EL (cell line): ENCODE measurements around the gene ABI1.

Source experiments
- DNase-seq: peaks from one replicate; pipeline ENCODE4 v3.0.0-alpha.2; 2016

The ABI1 gene

DNA sequence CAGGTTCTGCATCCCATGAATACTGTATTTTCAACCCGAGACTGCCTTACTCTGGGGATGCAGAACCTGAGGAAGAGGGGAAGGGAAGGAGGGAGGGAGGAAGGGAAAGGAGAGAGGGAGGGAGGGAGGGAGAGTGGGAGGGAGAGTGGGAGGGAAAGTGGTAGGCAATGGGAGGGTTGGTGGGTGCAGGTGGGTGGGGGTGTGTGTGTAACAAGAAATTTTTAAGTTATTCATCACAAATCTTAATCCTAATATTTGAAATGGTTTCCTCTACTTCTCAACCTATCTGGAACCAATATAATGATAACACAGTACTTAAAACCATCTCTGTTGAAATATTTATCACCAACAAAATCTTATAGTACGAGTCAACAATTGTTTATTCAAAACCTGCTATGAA is 95.2 kb downstream of the ABI1 start:
- DNase-seq: no peak

DNA sequence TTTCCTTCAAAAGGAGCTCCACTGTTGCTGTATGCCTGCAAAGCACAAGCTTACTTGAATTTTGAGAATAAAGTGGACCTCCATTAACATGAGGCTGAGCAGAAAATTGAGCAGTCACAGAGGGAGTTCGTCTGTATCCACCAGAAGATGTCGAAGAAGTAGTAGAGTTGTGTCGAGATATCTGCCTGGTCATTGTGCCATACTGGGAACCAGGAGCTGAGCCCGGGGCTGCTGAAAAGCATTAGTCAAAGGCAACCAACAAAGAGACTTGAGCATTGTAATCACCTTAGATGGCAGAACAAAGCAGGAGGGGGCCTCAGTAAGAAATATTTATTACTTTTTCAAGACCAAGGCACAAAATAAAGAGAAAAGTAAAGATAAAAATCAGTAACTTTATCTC is 101.8 kb downstream of the ABI1 start:
- DNase-seq: no peak

DNA sequence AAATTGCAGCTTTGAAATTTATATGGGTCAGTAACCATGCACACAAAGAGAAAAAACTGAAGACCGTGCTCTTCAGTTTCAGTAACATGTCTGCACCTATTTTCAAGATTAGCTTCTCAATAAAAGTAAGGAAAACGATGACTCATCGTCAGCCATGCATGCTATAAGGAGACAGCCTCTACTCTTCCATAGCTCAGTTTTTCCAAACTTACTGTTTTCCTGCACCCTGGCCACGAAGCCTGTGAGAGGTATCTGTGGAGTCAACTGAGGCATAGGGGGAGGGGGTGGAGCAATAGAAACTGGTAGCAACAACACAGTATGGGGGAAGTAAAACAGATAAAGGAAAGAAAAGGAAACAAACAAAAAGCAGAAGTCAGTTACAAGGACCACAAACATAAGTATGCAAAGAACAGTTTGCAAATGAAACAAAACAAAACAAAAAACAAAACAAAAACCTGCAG is 105.3 kb downstream of the ABI1 start:
- DNase-seq: peak; percentile 44

DNA sequence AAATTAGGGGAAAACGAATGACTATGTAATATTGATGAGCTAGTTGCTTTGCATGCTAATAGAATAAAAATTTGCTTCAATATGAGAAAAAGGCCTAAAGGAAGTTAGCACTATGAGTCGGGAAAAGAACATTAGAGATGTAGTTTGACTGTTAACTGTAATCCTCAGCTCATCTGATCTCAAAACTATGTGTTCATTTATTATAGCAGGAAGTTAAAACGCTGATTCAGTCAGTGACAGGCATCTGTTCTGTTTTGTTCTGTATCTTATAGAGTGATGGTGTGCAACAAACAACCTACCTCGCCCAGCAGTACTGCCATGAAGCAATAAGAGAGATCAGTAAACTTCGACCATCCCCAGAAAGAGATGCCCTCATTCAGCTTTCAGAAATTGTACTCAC is 114.7 kb downstream of the ABI1 start:
- no peak for DNase-seq

GRCh38 chr10:26743841-26744240 is 116.9 kb downstream of the ABI1 start:
- DNase-seq: no peak

- no peak for DNase-seq
These were observed 117.7 kb downstream of the ABI1 start for GRCh38 chr10:26743091-26743490.

GRCh38 chr10:26741368-26741767 is 119.4 kb downstream of the ABI1 start:
- DNase-seq: no peak

DNA sequence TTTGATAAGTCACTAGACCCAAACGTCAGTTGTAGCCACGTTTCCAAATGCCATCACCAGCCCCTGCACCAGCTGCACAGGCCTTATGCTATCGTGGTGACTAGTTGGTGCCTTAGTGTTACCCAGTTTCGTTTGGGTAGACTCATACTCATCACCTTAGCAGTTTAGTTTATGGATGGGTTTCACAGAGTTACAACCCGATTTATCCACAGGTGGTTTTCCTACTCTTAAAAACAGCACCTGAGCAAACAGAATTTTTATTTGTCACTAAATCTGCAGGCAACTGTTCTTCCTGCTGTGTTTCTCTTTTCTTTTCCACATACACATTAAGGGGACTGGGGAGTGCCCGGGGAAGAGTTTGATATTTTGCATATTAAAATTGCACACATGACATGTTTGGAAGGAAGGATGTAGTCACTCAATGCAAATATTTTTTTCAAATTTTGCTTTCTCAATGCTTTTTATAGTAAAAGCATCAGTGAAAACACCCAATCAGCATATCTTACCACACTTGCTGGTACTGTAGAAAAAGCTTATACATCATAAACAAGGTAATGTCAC is 121.6 kb downstream of the ABI1 start:
- DNase-seq: no peak

GRCh38 chr10:26738301-26738911 is 122.4 kb downstream of the ABI1 start:
- no peak for DNase-seq

GRCh38 chr10:26737730-26738129 is 123.0 kb downstream of the ABI1 start:
- DNase-seq: no peak

DNA sequence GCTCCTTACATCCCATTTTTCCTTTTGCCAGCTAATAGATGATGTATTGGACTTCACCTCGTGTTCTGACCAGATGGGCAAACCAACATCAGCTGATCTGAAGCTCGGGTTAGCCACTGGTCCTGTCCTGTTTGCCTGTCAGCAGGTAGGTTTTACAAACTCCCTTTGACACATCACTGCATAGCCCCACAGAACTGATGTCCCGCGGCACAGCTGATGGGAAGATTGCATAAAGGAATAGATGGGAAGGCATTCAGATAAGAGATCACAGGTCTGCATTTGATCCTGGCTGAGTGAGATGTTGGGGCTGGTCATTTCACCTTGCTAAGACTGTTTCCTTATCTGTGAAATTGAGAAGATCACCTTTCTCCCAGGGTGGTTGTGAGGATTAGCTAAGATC is 125.3 kb downstream of the ABI1 start:
- no peak for DNase-seq

DNA sequence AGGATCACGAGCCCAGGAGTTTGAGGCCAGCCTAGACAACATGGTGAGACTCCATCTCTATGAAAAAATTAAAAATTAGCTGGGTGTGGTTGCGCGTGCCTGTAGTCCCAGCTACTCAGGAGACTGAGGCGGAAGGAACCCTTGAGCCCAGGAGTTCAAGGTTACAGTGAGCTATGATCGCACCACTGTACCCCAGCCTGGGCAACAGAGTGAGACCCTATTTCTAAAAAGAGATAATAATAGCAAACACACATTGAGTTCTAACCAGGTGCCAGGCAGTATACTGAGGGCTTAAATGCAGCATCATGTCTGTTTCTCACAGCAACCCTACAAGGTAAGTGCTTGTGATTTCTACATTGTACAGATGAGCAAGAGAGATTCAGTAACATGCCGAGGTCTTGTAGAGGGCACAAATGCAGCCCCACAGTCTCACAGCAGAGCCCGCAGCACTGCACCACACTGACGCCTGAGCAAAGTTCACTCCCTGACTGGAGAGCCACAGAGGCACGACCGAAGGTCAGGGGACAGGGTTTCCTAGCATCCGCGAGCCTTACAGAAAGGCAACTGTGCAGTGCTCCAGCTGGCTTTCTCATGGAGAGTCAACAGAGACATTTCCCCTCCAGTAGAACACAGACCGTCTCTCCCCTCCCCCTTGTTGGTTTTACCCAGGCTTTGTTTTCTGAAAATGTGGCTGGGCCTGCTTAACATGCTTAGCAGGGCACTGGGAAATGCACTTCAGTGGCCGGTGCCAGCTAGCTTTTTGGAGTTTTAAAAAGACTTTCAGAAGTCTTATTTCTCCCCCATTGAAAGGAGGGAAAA is 126.8 kb downstream of the ABI1 start:
- DNase-seq: no peak

DNA sequence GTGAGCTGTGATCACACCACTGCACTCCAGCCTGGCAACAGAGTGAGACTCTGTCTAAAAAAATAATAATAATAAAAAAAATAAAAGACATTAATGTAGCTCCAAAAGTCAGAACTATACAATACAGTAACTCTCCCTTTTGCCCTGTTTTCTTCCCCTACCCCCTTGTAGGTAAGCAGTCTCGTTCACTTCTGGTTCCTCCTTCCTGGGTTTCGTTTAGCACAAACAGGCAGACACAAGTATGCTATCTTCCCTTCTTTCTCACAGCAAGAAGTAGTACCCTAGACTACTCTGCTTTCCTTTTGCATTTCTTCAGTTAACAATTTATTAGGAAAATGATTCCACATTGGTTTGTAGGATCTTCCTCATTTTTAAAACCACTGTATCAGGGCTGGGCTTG is 130.2 kb downstream of the ABI1 start:
- no peak for DNase-seq

DNA sequence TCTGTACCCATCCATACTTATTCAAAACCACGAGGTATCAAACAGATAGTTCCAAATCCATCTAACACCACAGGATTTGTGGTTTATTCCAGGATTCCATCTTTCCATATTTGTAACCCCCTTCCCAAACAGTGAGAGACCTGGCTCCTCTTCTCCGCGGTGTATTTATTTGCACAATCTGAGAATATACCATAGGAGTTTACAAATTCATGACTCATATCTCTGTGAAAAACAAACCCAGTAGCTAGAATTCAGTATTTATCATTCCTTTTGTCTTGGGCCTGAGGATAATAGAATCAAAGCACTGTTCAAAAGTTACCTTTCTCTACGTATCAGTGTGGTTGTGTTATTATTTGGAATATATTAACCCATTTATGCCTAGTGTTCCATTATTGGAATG is 131.4 kb downstream of the ABI1 start:
- DNase-seq: no peak

DNA sequence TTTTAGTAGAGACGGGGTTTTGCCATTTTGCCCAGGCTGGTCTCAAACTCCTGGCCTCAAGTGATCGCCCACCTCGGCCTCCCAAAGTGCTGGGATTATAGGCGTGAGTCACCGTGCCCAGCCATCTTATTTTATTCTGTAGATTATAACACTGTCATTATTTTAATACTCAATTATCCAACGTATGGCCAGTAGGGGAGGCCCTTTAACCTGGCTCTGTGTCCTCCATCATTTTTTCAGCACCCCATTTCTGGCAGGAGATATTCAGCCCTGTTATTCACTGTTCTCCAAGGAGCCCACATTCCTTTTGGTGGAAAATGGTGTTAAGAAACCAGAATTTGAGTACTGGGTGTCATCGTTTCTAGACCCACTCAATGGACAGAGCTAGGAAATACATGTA is 131.8 kb downstream of the ABI1 start:
- no peak for DNase-seq

DNA sequence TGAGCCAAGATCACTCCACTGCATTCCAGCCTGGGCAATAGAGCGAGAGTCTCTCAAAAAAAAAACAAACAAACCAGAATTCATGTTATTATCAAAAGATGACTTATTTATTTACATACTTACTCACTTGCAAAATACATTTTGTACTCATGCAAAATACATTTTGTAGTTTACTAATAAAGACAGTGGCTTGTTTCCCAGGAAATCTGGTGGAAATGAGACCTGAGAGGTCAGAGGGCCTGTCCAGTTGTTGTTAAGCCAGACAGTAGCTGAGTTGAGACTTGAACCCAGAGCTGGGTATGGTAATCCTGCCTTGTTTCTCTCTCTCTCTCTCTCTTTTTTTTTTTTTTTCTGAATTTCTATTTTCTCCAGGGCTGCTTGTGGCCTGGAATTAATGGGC is 133.8 kb downstream of the ABI1 start:
- DNase-seq: no peak

- peak; percentile 60 for DNase-seq
These were observed 134.7 kb downstream of the ABI1 start for GRCh38 chr10:26725837-26726727.

DNA sequence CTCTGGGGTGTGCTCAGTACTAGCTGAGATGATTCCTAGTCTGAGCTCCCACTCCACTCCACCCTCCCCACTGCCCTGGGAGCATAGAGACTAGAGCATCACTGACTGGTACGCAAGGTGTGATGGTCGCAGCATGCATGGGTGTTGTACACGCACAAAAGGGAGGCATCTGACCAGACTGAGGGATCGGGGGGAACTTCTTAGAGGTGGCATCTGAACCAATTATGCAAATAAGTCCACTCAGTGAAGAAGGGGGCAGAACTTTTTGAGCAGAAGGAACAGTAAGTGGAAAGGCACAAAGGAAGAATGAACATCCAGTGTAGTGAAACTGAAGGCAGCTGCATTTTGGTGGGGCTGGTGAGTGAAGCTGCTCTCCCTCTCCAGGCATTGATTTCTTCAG is 137.7 kb downstream of the ABI1 start:
- DNase-seq: no peak

GRCh38 chr10:26721561-26721960 is 139.2 kb downstream of the ABI1 start:
- no peak for DNase-seq

GRCh38 chr10:26717476-26717875 is 143.3 kb downstream of the ABI1 start:
- DNase-seq: no peak

DNA sequence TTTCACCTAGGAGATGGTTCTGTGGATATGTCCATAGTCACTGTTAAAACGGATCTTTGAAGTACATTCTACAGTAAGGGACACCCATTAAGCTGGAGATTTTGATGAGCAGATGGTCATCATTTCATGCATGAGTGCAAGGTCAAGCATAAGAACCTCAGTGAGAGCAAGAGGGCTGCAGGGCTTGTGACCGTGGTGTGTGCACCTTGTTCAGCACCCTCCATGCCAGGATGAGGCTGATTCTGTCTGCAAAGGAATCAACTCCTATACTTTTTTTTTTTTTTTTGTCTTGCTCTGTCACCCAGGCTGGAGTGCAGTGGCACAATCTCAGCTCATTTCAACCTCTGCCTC is 145.6 kb downstream of the ABI1 start:
- no peak for DNase-seq

GRCh38 chr10:26714415-26715136 is 146.2 kb downstream of the ABI1 start:
- no peak for DNase-seq

GRCh38 chr10:26711324-26711723 is 149.4 kb downstream of the ABI1 start:
- DNase-seq: no peak
